Duodenal mucosa (tissue), 2 donors: ENCODE data around the gene MUC4.

Source experiments
- H3K27ac ChIP-seq: one replicate; pipeline ENCODE4 v1.7.0; 2013; ENCODE audit warnings: low read depth, low read length
- H3K27me3 ChIP-seq, 2 donors: one replicate each; pipeline ENCODE4 v1.7.0; 2013; ENCODE audit warnings: low read length in 2 of 2, control low read depth in 1 of 2; ENCODE audit not compliant: insufficient read depth in 2 of 2, control insufficient read depth in 1 of 2
- H3K36me3 ChIP-seq, 2 donors: one replicate each; pipeline ENCODE4 v1.7.0; 2013; ENCODE audit warnings: low read length in 2 of 2, control low read depth in 1 of 2; ENCODE audit not compliant: insufficient read depth in 2 of 2, control insufficient read depth in 1 of 2
- H3K4me1 ChIP-seq, 2 donors: one replicate each; pipeline ENCODE4 v1.7.0; 2013; ENCODE audit warnings: low read length in 2 of 2, control low read depth in 1 of 2; ENCODE audit not compliant: insufficient read depth in 2 of 2, control insufficient read depth in 1 of 2
- H3K4me3 ChIP-seq, 2 donors: one replicate each; pipeline ENCODE4 v1.7.0; 2013; ENCODE audit warnings: low read length in 2 of 2, low read depth in 1 of 2
- H3K9ac ChIP-seq, 2 donors: one replicate each; pipeline ENCODE4 v1.7.0; 2013; ENCODE audit warnings: low read length in 2 of 2, low read depth in 1 of 2
- H3K9me3 ChIP-seq, 2 donors: one replicate each; pipeline ENCODE4 v1.7.0; 2013; ENCODE audit warnings: low read length in 2 of 2, control low read depth in 1 of 2; ENCODE audit not compliant: control insufficient read depth in 1 of 2

Gene MUC4

GRCh38 chr3:195770081-195770840, 41.5 kb downstream of the MUC4 start:
- Histone ChIP-seq H3K4me1 (no peaks in the 10 kb centered on the region), H3K27ac (no peak overlapping the region), H3K4me3 (no peak overlapping the region), H3K27me3 (no peaks in the 10 kb centered on the region), H3K9me3 (no peaks in the 10 kb centered on the region), H3K36me3 (no peaks in the 10 kb centered on the region), H3K9ac (no peak overlapping the region)

GRCh38 chr3:195769551-195769950, 42.2 kb downstream of the MUC4 start:
- Histone ChIP-seq H3K27me3 (no peaks in the 10 kb centered on the region), H3K36me3 (no peaks in the 10 kb centered on the region)

GRCh38 chr3:195768831-195769303, 42.9 kb downstream of the MUC4 start:
- no peak overlapping the region for H3K27ac ChIP-seq
- no peaks in the 10 kb centered on the region for H3K27me3 ChIP-seq
- no peaks in the 10 kb centered on the region for H3K9me3 ChIP-seq
- H3K4me3 ChIP-seq, result no peak overlapping the region
- no peaks in the 10 kb centered on the region for H3K4me1 ChIP-seq
- no peak overlapping the region for H3K9ac ChIP-seq
- H3K36me3 ChIP-seq, result no peaks in the 10 kb centered on the region

More at GRCh38 chr3:195769551-195769950, 42.2 kb downstream of the MUC4 start:
- H3K9ac ChIP-seq, result no peak overlapping the region
- H3K4me1 ChIP-seq, result no peaks in the 10 kb centered on the region
- no peaks in the 10 kb centered on the region for H3K9me3 ChIP-seq
- no peak overlapping the region for H3K4me3 ChIP-seq
- no peak overlapping the region for H3K27ac ChIP-seq

GRCh38 chr3:195768414-195768813, 43.3 kb downstream of the MUC4 start:
- no peak overlapping the region for H3K9ac ChIP-seq
- H3K27me3 ChIP-seq, result no peaks in the 10 kb centered on the region
- no peaks in the 10 kb centered on the region for H3K4me1 ChIP-seq
- no peak overlapping the region for H3K4me3 ChIP-seq
- no peaks in the 10 kb centered on the region for H3K36me3 ChIP-seq
- no peaks in the 10 kb centered on the region for H3K9me3 ChIP-seq
- H3K27ac ChIP-seq, result no peak overlapping the region

GRCh38 chr3:195767792-195768191, 43.9 kb downstream of the MUC4 start:
- no peaks in the 10 kb centered on the region for H3K9me3 ChIP-seq
- H3K9ac ChIP-seq, result no peak overlapping the region
- H3K36me3 ChIP-seq, result no peaks in the 10 kb centered on the region
- no peak overlapping the region for H3K27ac ChIP-seq
- no peaks in the 10 kb centered on the region for H3K27me3 ChIP-seq
- H3K4me3 ChIP-seq, result no peak overlapping the region
- no peaks in the 10 kb centered on the region for H3K4me1 ChIP-seq

- H3K9me3 ChIP-seq, result no peaks in the 10 kb centered on the region
- H3K36me3 ChIP-seq, result no peaks in the 10 kb centered on the region
- H3K27ac ChIP-seq, result no peak overlapping the region
- no peak overlapping the region for H3K4me3 ChIP-seq
- H3K9ac ChIP-seq, result no peak overlapping the region
- no peaks in the 10 kb centered on the region for H3K4me1 ChIP-seq
- no peaks in the 10 kb centered on the region for H3K27me3 ChIP-seq
Measured at GRCh38 chr3:195766671-195767070, 45.1 kb downstream of the MUC4 start.

- Histone ChIP-seq H3K27me3 (no peaks in the 10 kb centered on the region), H3K4me3 (no peak overlapping the region), H3K9ac (no peak overlapping the region), H3K9me3 (no peaks in the 10 kb centered on the region), H3K27ac (no peak overlapping the region), H3K36me3 (no peaks in the 10 kb centered on the region), H3K4me1 (no peaks in the 10 kb centered on the region)
Measured at GRCh38 chr3:195764961-195765706, 46.6 kb downstream of the MUC4 start.

- peaks cover 2 to 3% of the 10 kb centered on the region in 2 donors for H3K27me3 ChIP-seq
Measured at GRCh38 chr3:195763843-195764825, 47.6 kb downstream of the MUC4 start.

GRCh38 chr3:195763076-195763830, 48.5 kb downstream of the MUC4 start:
- Histone ChIP-seq H3K4me1 (no peaks in the 10 kb centered on the region), H3K27ac (no peak overlapping the region), H3K27me3 (peaks cover 5 to 7% of the 10 kb centered on the region in 2 donors), H3K4me3 (no peak overlapping the region), H3K9ac (no peak overlapping the region), H3K36me3 (no peaks in the 10 kb centered on the region), H3K9me3 (no peaks in the 10 kb centered on the region)

More at GRCh38 chr3:195763843-195764825, 47.6 kb downstream of the MUC4 start:
- H3K27ac ChIP-seq, result no peak overlapping the region
- no peaks in the 10 kb centered on the region for H3K9me3 ChIP-seq
- no peaks in the 10 kb centered on the region for H3K36me3 ChIP-seq
- no peaks in the 10 kb centered on the region for H3K4me1 ChIP-seq
- H3K9ac ChIP-seq, result no peak overlapping the region
- no peak overlapping the region for H3K4me3 ChIP-seq
